GM12892 (cell line): ENCODE results near the gene CDRT4.

Source experiments
- POLR2A ChIP-seq: IDR thresholded peaks from 2 replicates; pipeline ENCODE4 v1.6.1; 2011; ENCODE audit warnings: low read depth, low read length, control low read depth
- TAF1 ChIP-seq: IDR thresholded peaks from 2 replicates; pipeline ENCODE4 v1.6.1; 2011; ENCODE audit warnings: low read depth, mild to moderate bottlenecking, control low read depth, low read length, borderline replicate concordance

GRCh38 chr17:15492791-15493692, 25.6 kb upstream of the CDRT4 start:
- no peak for TF ChIP-seq POLR2A
- no peak for TF ChIP-seq TAF1
